Measurements from ENCODE around the gene CEP72.

Gene CEP72

GRCh38 chr5:640461-641330 lies 28.6 kb downstream of the CEP72 start:
- no peak for DNase-seq

- DNase-seq = no peak
These were observed 29.2 kb downstream of the CEP72 start for GRCh38 chr5:641331-641765.

GRCh38 chr5:642481-642880 lies 30.3 kb downstream of the CEP72 start:
- no peak for DNase-seq

- DNase-seq = no peak
These were observed 31.2 kb downstream of the CEP72 start for GRCh38 chr5:643351-643801.

GRCh38 chr5:643811-644271 lies 31.7 kb downstream of the CEP72 start:
- DNase-seq = no peak

GRCh38 chr5:644509-644908 lies 32.4 kb downstream of the CEP72 start:
- DNase-seq = no peak

- no peak for DNase-seq
These were observed 32.8 kb downstream of the CEP72 start for GRCh38 chr5:644971-645370.

GRCh38 chr5:645421-645820 lies 33.3 kb downstream of the CEP72 start:
- DNase-seq = no peak

- DNase-seq = no peak
These were observed 34.5 kb downstream of the CEP72 start for GRCh38 chr5:646396-647201.

GRCh38 chr5:647311-647710 lies 35.2 kb downstream of the CEP72 start:
- DNase-seq = no peak

- no peak for DNase-seq
These were observed 35.6 kb downstream of the CEP72 start for GRCh38 chr5:647727-648126.

- no peak for DNase-seq
These were observed 39.3 kb downstream of the CEP72 start for GRCh38 chr5:651296-652022.

- no peak for DNase-seq
These were observed 39.9 kb downstream of the CEP72 start for GRCh38 chr5:652023-652515.

- DNase-seq = no peak
These were observed 40.7 kb downstream of the CEP72 start for GRCh38 chr5:652773-653350.

GRCh38 chr5:654071-654778 lies 42.1 kb downstream of the CEP72 start:
- no peak for DNase-seq

GRCh38 chr5:655406-655805 lies 43.3 kb downstream of the CEP72 start:
- no peak for DNase-seq

GRCh38 chr5:657570-657969 lies 45.4 kb downstream of the CEP72 start:
- no peak for DNase-seq

GRCh38 chr5:658103-658502 lies 46.0 kb downstream of the CEP72 start:
- DNase-seq = no peak

GRCh38 chr5:659496-660263 lies 47.5 kb downstream of the CEP72 start:
- no peak for DNase-seq

- no peak for DNase-seq
These were observed 48.4 kb downstream of the CEP72 start for GRCh38 chr5:660491-661030.

Measured in activated CD4-positive, CD25-positive, alpha-beta regulatory T cell (primary cell).